ENCODE results near the gene OR7C2. TPM values are rescaled to one million over a fixed set of nuclear protein-coding genes. Genes with fewer than 3 reads are reported as not detected.

OR7C2 gene
- total and polyA plus RNA-seq, 2 donors (not counting 1 experiment from before 2014, with no cell fraction given) = not detected

- DNase-seq (ENCODE audit: low read depth in 2 of 2) = no peak
- Histone ChIP-seq H3K36me3 (ENCODE audit: control insufficient read depth, insufficient read depth, low read length) (no peaks in the 10 kb centered on the region), H3K4me3 (replicated peaks in 1 of 4; ENCODE audit: control extremely low read depth in 1 of 4, insufficient read depth in 1 of 4, low read depth in 3 of 4, low read length in 4 of 4) (no peak overlapping the region), H4K20me1 (ENCODE audit: control insufficient read depth, extremely low read depth, insufficient read depth, low read length) (no peaks in the 10 kb centered on the region), H3K79me2 (ENCODE audit: control insufficient read depth, insufficient read depth, low read length) (no peaks in the 10 kb centered on the region), H3K9ac (ENCODE audit: insufficient read depth, low read length) (no peak overlapping the region), H3K4me2 (ENCODE audit: extremely low read depth, insufficient read depth, low read length) (no peak overlapping the region), H2AFZ (ENCODE audit: low read length) (no peak overlapping the region), H3K4me1 (ENCODE audit: control insufficient read depth, extremely low read depth, insufficient read depth, low read length) (no peaks in the 10 kb centered on the region), H3K27ac (ENCODE audit: insufficient read depth, low read length) (no peak overlapping the region), H3K27me3 (ENCODE audit: control insufficient read depth, insufficient read depth, low read length) (no peaks in the 10 kb centered on the region), H3K9me3 (ENCODE audit: control insufficient read depth, insufficient read depth, low read depth, low read length) (no peaks in the 10 kb centered on the region)
- TF ChIP-seq EZH2 (IDR thresholded peaks at IDR 0.05; ENCODE audit: low read length, missing control alignments) (peak; percentile 1), CTCF (conservative IDR thresholded peaks at IDR 0.05 in 1 of 2, IDR thresholded peaks at IDR 0.05 in 1 of 2; ENCODE audit: low read depth in 1 of 2, low read length in 2 of 2) (no peak)
Observed at GRCh38 chr19:14978161-14978776, 37.0 kb downstream of the OR7C2 start.

GRCh38 chr19:14979476-14980255 lies 38.4 kb downstream of the OR7C2 start, which contains the start of gene SLC1A6:
SLC1A6 (minus strand) TSS chr19:14979864; CDS start chr19:14972910, 6,954 bp downstream.
- peak; percentile 17 for TF ChIP-seq EZH2 (IDR thresholded peaks at IDR 0.05; ENCODE audit: low read length, missing control alignments)
- no peak for TF ChIP-seq CTCF (conservative IDR thresholded peaks at IDR 0.05 in 1 of 2, IDR thresholded peaks at IDR 0.05 in 1 of 2; ENCODE audit: low read depth in 1 of 2, low read length in 2 of 2)
- Histone ChIP-seq H3K4me2 (ENCODE audit: extremely low read depth, insufficient read depth, low read length) (no peak within 1 kb of the TSS), H3K4me3 (replicated peaks in 1 of 4; ENCODE audit: control extremely low read depth in 1 of 4, insufficient read depth in 1 of 4, low read depth in 3 of 4, low read length in 4 of 4) (no peak within 1 kb of the TSS), H4K20me1 (ENCODE audit: control insufficient read depth, extremely low read depth, insufficient read depth, low read length) (no peaks in the 10 kb centered on the region), H3K27ac (ENCODE audit: insufficient read depth, low read length) (no peak within 1 kb of the TSS), H3K9me3 (ENCODE audit: control insufficient read depth, insufficient read depth, low read depth, low read length) (no peaks in the 10 kb centered on the region), H2AFZ (ENCODE audit: low read length) (no peak within 1 kb of the TSS), H3K36me3 (ENCODE audit: control insufficient read depth, insufficient read depth, low read length) (no peaks in the 10 kb centered on the region), H3K9ac (ENCODE audit: insufficient read depth, low read length) (no peak within 1 kb of the TSS), H3K4me1 (ENCODE audit: control insufficient read depth, extremely low read depth, insufficient read depth, low read length) (no peaks in the 10 kb centered on the region), H3K79me2 (ENCODE audit: control insufficient read depth, insufficient read depth, low read length) (no peaks in the 10 kb centered on the region), H3K27me3 (ENCODE audit: control insufficient read depth, insufficient read depth, low read length) (no peaks in the 10 kb centered on the region)
- DNase-seq (ENCODE audit: low read depth in 2 of 2) = no peak

GRCh38 chr19:14985133-14985532 lies 43.8 kb downstream of the OR7C2 start:
- H2AFZ ChIP-seq (ENCODE audit: low read length) = no peak overlapping the region
- H3K27ac ChIP-seq (ENCODE audit: insufficient read depth, low read length) = no peak overlapping the region
- no peak for DNase-seq (ENCODE audit: low read depth in 2 of 2)
- H3K4me3 ChIP-seq (replicated peaks in 1 of 4; ENCODE audit: control extremely low read depth in 1 of 4, insufficient read depth in 1 of 4, low read depth in 3 of 4, low read length in 4 of 4) = no peak overlapping the region
- H3K4me2 ChIP-seq (ENCODE audit: extremely low read depth, insufficient read depth, low read length) = no peak overlapping the region
- no peaks in the 10 kb centered on the region for H3K27me3 ChIP-seq (ENCODE audit: control insufficient read depth, insufficient read depth, low read length)
- no peaks in the 10 kb centered on the region for H3K36me3 ChIP-seq (ENCODE audit: control insufficient read depth, insufficient read depth, low read length)
- H4K20me1 ChIP-seq (ENCODE audit: control insufficient read depth, extremely low read depth, insufficient read depth, low read length) = no peaks in the 10 kb centered on the region
- H3K4me1 ChIP-seq (ENCODE audit: control insufficient read depth, extremely low read depth, insufficient read depth, low read length) = no peaks in the 10 kb centered on the region
- no peak overlapping the region for H3K9ac ChIP-seq (ENCODE audit: insufficient read depth, low read length)
- H3K9me3 ChIP-seq (ENCODE audit: control insufficient read depth, insufficient read depth, low read depth, low read length) = no peaks in the 10 kb centered on the region
- TF ChIP-seq CTCF (conservative IDR thresholded peaks at IDR 0.05 in 1 of 2, IDR thresholded peaks at IDR 0.05 in 1 of 2; ENCODE audit: low read depth in 1 of 2, low read length in 2 of 2) (no peak), EZH2 (IDR thresholded peaks at IDR 0.05; ENCODE audit: low read length, missing control alignments) (no peak)
- no peaks in the 10 kb centered on the region for H3K79me2 ChIP-seq (ENCODE audit: control insufficient read depth, insufficient read depth, low read length)

All from fibroblast of lung (primary cell).